HL-60/S4 treated with retinoic acid at 250 ng/mL for 4 days and 3 days (cell line): ENCODE measurements around the gene PSMD13.
"Not testable (repeated sequence)": the region's sequence is repeated elsewhere in the genome, so short reads cannot be mapped to it uniquely, and the experiment has no call there.

Experiments
- in situ Hi-C: fragments of 300-500 bp; cut with MboI; formaldehyde crosslinking; loops from 2 replicates; pipeline ENCODE4 v1.7.0; 2022; ENCODE audit warnings: low sequenced_read_pairs

The PSMD13 gene

DNA sequence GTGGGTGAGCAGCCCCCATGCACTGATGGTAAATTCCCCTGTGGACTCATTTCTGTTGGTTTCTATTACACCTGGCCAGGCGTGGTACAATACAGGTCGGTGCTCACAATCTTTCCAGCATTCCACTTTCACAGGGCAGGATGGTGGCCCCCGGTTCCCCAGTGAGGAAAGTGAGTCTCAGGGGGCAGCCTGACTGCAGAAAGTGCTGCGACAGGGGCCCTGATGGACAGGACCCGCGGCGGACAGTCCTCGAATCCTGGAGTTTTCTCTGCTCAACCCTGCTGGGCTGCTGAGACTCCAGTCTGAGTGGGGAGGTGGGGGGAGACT, 49.1 kb downstream of the PSMD13 start:
- in situ Hi-C loops = no loop called here

DNA sequence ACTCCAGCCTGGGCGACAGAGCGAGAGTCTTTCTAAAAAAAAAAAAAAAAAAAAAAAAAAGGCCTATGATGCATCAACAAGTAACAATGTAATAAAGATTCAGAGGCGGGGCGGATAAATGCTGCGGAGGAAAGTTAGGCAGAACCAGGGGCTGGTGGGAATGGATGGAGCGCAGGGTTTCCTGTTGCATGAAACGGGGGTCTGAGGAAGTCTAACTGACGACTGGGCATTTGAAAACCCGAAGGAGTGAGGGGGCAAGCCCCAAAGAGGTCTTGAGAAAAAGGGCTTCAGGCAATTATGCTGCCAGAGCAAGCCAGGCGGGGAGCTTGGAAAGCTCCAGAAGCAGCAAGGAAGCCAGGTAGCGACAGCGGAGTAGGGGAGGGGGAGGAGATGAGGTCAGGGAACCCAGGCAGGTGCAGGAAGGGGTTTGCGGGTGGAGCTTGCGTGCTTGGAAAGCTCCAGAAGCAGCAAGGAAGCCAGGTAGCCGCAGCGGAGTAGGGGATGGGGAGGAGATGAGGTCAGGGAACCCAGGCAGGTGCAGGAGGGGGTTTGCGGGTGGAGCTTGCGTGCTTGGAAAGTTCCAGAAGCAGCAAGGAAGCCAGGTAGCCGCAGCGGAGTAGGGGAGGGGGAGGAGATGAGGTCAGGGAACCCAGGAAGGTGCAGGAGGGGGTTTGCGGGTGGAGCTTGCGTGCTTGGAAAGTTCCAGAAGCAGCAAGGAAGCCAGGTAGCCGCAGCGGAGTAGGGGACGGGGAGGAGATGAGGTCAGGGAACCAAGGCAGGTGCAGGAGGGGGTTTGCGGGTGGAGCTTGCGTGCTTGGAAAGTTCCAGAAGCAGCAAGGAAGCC, 50.4 kb downstream of the PSMD13 start:
- in situ Hi-C loops = not testable (repeated sequence)

DNA sequence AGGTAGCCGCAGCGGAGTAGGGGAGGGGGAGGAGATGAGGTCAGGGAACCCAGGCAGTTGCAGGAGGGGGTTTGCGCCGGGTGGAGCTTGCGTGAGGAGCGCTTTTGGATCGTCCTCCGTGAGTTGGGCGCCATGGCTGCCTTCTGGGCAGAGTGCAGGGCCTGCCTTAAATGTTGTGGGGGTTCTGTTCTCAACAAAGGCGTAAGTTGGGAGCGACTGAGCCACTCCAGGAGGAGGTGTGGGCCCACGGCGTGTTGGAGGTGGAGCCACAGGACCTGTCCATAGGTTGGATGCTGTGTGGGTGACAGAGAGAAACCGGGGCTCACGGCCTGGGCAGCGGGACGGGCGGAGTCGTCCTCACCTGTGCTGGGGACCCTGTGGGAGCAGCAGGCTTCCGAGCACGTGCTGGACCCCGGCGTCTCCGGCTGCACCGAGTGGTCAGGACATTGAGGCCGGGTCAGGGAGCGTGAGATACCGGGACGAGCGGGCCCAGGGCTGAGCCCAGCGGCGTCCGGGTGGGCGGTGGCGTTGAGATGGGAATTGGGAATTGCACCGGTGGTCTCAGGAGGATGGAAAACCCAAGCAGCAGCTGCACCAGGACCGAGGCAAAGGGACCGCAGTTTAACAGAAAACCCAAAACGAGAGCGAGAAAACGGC, 51.2 kb downstream of the PSMD13 start:
- in situ Hi-C loops = no loop called here

DNA sequence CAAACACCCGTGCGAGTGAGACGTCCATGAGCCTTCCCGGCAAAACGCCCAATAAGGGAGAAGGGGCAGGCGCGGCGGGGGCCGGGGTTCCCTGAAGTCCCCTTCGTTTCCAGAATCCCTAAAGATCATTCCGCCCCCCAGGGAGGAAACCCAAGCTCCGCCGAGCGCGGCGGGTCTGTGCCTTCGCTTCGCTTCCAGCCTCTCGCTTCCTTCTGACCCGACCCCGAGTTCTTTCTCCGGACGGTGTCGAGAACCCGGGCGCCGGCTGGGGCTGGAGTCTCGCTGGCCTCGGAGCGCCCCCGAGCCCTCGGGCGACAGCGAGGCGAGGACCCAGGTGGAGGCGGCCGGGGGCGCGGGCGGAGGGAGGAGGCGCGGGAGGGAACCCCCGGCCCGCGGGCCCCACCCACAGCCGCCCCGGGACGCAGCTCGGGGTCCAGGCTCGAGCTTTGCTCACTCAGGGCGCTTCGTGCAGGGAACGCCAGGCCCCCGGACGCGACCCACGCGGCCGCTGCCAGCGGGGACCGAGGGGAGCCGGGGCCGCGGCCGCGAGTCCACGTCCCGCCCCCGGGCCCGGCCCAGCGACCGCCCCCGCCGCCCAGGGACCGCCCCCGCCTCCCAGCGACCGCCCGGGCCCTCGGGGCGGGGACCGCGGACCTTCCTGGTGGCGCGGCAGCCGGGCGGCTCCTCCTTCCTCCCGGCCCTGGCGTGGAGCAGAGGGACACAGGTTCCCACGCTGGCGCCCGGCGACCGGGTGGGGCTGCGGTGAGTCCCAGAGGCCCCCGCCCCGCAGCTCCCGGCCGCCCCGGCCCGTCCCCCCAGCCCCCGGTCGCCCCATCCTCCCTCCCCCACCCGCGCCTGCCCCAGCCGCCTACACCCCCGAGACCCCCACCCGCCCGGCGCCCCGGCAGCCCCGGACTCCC, 52.0 kb downstream of the PSMD13 start, which contains the start of gene PGGHG:
Gene PGGHG (plus strand): TSS at position 649 of the 920 bp plus-strand sequence. CDS start 691 bp downstream, outside the sequence.
- in situ Hi-C loops = no loop called here

DNA sequence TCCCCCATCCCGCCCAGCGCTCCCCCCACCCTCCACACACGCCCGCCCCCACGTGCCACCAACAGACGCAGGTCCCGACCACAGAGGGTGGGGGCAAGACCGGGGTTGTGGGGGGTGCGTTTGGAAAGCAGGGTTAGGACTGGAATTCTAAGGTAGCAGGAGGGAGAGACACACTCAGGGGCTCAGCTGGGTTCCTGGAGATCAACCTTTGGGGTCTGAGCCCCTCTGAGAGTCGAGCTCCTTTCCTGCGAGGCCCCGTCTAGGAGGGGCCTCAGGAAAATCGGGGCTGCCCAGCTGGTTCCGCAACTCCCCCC, 52.6 kb downstream of the PSMD13 start:
- in situ Hi-C loops = no loop called here

DNA sequence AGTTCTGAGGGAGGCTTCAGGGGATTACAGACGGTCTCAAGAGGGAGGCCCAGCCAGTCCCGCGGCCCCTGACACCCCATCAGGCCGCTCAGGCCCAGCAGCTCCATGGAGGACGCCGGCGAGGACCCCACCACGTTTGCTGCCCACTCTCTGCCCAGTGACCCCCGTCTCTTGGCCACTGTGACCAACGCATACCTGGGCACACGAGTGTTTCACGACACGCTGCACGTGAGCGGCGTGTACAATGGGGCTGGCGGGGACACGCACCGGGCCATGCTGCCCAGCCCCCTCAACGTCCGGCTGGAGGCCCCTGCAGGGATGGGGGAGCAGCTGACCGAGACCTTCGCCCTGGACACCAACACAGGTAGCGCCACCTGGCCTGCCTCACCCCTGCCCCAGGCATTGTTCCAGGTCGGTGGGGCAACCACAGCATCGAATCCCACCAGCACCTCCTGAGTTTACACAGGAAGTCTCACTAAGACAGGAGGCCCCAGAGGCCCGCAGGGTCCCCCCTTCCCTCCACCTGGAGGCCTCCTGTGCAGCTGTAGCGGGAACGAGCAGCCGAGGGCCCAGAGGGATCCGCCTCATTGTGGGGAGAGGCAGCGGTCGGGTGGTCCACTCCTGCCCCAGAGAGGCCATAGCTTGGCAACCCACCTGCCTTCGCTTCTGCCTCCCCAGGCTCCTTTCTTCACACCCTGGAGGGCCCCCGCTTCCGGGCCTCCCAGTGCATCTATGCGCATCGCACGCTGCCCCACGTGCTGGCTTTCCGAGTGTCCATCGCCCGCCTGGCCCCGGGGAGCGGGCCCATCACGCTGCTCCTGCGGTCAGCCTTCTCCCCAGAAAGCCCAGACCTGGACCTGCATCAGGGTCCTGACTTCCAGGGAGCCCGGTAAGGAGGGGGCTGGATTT, 53.2 kb downstream of the PSMD13 start:
- in situ Hi-C loops = no loop called here

DNA sequence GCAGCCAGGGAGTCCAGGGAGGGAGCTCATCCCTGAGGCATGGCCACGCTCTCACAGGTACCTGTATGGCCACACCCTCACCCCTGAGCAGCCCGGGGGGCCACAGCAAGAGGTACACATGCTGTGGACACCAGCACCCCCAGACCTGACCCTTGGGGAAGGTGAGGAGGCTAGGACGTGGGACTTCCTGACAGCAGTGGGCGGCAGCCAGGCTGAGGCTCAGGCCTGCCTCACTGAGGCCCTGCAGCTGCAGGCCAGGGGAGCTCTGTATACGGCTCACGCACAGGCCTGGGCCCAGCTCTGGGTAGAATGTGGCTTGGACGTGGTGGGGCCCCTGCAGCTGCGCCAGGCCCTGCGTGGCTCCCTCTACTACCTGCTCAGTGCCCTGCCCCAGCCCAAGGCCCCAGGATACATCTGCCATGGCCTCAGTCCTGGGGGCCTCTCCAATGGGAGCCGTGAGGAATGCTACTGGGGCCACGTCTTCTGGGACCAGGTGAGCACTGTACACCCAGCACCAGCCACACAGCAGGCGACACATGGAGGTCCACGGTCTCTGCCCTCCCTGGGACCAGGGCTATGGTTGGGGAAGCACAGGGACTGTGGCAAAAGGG, 54.0 kb downstream of the PSMD13 start:
- in situ Hi-C loops = no loop called here

DNA sequence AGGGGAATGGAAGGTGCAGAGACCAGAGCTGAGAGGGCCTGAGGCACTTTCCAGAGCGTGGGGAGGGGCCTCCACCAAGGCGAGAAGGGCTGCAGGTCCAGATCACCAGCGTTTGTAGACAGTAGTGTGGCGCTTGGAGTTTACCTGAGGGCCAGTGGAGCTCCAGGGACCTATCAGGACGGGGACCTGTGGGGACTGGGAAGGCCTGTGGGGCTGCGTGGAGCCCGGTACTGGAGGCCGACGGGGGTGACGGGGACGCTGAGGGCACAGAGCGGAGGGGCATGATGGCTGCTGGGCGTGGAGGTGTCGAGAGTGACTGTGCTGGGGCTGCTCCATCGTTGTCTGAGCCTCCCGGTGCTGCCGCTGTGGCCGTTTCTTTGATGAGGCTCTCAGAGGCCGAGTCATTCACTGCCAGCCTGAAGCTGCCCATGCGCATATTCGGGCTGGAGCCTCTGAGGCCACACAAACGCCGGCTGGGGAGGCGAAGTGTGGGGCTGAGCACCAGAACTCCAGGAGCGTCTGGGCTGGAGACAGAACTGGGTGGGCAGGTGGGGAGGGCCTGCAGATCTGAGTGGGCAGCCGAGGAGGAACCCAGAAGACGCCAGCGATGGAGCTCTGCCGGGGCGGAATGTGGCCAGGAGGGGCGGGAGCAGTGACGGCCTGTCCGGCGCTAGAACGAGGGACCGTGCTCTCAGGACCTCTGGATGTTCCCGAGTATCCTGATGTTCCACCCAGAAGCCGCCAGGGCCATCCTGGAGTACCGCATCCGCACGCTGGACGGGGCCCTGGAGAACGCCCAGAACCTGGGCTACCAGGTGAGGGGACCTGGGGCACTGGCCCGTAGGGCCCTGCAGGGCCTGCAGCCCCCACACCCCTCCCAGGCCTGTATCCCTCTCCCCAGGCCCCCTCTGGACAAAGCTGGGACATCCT, 54.8 kb downstream of the PSMD13 start:
- in situ Hi-C loops = no loop called here

DNA sequence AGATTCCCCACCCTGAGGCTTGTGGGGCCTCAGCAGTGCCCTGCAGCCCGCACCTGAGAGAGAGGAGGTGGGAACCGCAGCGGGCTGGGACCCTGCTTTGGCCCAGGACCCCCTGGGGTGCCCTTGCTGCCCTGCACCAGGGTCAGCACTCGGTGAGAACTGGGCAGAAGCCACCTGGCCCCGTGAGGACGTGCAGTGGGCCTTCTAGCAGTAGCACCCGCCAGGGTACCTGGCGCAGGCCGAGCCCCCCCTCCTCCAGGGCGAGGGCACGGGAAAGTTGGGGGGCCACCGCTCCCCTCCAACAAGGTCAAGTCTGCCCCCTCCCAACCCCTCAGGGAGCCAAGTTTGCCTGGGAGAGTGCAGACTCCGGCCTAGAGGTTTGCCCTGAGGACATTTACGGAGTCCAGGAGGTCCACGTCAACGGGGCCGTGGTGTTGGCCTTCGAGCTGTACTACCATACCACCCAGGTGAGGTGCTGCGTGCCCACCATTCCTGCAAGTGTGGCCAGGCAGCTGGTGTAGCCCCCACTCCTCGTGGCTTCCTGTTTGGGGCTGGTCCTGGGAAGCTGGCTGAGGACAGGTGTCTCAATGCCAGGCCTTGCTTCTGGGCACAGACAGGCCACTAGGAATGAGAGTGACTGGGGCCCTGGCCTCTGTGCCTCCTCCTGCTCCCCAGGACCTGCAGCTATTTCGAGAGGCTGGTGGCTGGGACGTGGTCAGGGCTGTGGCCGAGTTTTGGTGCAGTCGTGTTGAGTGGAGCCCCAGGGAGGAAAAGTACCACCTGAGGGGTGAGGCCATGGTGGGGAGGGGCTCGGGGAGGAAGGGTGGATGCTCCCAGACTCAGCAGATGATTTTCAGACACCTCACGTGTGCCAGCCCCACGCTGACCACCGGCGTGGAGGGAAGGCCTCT, 55.7 kb downstream of the PSMD13 start:
- in situ Hi-C loops = no loop called here

DNA sequence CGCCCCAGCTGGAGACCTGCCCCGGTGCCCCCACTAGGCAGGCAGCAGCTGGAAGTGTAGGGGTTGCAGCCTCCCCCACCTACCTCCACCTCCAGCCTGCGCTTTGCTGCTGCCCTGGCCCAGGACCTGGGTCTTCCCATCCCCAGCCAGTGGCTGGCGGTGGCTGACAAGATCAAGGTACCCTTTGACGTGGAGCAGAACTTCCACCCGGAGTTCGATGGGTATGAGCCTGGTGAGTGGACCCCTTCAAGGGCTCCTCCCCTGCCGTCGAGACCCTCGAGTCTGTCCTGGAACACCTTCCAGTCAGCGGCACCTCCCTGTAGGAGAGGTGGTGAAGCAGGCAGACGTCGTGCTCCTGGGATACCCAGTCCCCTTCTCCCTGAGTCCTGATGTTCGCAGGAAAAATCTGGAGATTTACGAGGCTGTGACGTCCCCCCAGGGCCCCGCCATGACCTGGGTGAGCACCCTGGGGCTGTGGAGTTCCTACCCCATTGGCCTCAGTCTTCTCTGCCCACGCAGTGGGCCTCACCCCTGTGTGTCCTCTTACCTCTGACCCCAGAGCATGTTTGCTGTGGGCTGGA, 56.6 kb downstream of the PSMD13 start:
- in situ Hi-C loops = no loop called here

DNA sequence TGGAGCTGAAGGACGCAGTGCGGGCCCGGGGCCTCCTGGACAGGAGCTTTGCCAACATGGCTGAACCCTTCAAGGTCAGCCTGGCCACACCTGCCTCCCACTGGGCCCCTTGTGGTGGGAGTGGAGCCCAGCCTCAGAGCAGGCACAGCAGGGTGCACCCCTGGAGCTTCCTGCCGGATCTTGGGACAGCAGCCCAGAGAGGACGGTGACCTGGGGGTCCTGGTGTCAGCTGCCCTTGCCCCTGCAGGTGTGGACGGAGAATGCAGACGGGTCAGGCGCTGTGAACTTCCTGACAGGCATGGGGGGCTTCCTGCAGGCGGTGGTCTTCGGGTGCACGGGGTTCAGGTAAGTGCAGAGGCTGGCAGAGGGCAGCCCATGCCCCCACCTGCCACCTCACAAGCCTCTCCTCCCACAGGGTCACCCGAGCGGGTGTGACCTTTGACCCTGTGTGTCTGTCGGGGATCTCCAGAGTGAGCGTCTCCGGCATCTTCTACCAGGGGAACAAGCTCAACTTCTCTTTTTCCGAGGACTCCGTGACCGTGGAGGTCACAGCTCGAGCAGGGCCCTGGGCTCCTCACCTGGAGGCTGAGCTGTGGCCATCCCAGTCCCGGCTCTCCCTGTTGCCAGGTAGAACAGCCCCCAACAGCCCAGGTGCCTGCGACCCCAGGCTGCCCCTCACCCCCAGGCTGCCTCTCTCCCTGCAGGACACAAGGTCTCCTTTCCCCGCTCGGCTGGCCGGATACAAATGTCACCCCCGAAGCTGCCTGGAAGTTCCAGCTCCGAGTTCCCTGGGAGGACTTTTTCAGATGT, 57.3 kb downstream of the PSMD13 start:
- in situ Hi-C loops = no loop called here

DNA sequence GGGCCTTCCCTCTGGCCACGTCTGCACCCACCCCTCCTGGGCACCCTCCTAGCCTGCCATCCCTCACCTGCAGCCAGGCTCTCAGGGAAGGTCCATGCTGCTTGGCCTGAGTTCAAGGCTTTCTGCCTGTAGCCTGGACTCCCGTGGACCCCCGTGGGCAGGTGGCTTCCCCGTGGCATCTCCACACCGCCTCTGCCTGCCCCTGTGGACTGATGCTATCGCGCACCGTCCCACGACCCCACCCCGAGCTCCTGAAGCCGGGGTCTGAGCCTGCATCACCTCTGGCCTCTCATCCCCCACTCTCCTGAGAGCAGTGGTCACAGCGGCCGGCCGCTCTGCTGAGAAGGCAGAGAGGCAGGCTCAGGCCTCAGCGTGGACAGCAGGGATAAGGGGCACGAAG, 58.0 kb downstream of the PSMD13 start:
- in situ Hi-C loops = no loop called here

DNA sequence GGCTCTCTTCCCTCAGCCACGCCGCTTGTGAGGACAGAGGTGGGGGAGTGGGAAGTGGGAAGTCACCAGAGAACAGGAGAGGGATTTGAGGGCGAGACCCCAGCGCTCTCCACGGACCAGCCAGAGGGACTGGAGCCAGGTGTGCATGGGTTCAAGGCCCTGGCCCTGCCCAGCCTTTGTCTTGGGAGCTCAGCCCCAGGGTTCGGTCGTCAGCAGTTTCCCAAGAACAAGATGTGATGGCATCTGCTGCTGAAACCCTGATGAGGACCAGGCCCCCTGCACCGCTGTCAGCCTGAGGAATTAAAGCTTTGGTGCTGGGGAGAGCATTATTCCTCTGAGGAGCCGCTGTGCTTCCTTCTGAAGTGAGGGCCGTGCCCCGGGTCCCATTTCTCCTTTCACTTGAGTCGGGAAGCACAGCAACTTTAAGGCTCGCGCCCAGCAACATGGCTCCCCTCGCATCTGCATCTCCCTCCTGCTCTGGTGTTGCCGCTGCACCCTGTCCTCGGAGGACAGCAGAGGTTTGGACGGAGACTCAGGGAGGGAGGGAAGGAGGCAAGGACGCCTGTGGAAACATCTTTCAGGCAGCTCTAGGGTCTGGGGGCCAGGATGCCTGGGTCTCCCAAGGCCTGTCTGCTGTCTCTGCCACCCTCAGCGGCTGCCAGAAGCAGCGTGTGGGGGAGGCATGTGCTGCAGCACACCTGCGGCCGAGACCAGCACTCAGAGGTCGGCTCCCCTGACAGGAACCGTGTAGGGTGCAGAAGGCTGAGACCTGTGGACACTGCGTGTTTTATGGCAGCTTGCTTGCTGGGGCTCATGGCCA, 58.8 kb downstream of the PSMD13 start:
- in situ Hi-C loops = no loop called here

DNA sequence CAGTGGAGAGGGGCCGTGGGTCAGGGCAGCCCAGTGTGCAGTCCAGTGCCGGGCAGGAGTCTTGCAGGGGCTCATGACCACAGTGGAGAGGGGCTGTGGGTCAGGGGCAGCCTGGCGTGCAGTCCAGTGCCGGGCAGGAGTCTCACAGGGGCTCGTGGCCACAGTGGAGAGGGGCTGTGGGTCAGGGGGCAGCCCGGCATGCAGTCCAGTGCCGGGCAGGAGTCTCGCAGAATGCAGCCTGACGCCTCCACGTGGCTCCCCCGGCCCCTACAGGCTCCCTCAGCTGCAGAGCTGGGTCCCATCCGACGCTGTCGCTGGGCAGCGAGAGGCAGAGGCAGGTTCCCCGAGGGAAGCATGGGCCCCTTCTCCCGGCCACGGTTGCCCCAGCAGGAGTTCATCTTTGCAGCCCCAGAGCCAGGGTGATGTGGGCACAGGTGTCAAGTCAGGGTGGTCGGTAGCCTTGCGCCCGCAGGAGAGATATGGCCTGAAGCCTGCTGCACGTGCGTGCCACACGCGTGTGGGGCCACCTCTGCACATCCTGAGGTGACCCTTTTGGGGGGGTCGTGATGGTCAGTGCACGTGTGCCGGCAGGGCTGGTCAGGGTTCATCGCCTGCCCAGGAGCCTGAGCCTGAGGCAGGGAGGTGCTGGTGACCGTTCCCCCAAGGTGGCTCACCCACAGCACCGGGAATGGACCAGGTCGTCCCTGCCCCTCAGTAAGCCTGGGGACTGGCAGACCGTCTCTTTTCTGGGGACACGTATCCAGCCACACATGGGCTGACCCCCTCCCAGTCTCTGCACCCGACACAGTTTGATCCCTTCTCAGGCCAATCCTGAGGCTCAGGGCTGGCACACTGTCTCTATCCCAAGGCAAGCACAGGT, 59.6 kb downstream of the PSMD13 start:
- in situ Hi-C loops = no loop called here

DNA sequence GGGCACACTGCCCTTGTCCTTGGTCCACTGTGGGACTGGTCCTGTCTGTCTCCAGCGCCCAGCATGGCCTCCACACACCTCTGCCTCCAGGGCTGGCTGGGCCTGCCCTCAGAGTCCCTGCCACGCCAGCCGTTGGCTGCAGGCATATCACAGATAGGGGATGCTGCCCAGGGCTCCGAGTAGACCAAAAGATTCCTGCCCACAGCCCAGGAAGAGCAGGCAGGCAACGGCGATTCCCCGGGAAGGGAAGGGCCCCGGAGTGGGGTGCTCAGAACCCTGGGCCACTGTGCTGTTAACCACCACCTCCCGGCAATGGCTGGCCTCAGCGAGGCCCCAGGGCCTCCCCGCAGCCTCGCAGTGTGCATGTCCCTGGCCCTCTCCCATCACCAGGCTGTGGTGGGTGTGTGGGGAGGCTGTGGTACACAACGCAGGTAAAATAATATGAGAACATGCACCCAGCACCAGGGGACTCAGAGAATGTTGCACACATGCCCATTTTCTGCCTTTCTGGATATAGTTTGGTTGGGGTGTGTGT, 60.3 kb downstream of the PSMD13 start:
- in situ Hi-C loops = no loop called here
